Stomach (tissue), 9 donors: Measurements from ENCODE around the gene PLEK2. TPM values are rescaled to one million over a fixed set of nuclear protein-coding genes. Genes with fewer than 3 reads are reported as not detected.

Experiments
- DNase-seq, 2 donors: peaks; one replicate each; pipeline versions ENCODE4 v3.0.0 to v3.0.0-alpha.2; 2013 to 2019
- H3K27ac ChIP-seq, 5 donors: fragments of 200-600 bp in 4 of 5; sonication (generic) in 4 of 5; one replicate each; pipeline ENCODE4 v1.5.1; 2013 to 2019; ENCODE audit warnings: mild to moderate bottlenecking in 1 of 5, moderate library complexity in 1 of 5
- H3K27me3 ChIP-seq, 3 donors: fragments of 200-600 bp; sonication (generic); one replicate each; pipeline ENCODE4 v1.5.1; 2017 to 2019; ENCODE audit warnings: mixed run types in 1 of 3
- H3K36me3 ChIP-seq, 4 donors: fragments of 200-600 bp; sonication (generic); 1 replicate in 3 of 4; 2 replicates in 1 of 4; pipeline ENCODE4 v1.5.1; 2016 to 2019
- H3K4me1 ChIP-seq, 4 donors: fragments of 200-600 bp; sonication (generic); one replicate each; pipeline ENCODE4 v1.5.1; 2016 to 2019
- H3K4me3 ChIP-seq, 4 donors: fragments of 200-600 bp; sonication (generic) in 3 of 4; one replicate each; pipeline ENCODE4 v1.5.1; 2016 to 2019; ENCODE audit warnings: mild to moderate bottlenecking in 1 of 4
- H3K9me3 ChIP-seq, 4 donors: fragments of 200-600 bp; sonication (generic); one replicate each; pipeline ENCODE4 v1.5.1; 2016 to 2019
- CTCF ChIP-seq, 7 experiments: fragments of 450-650 bp in 4 of 7; fragments of 200-600 bp in 3 of 7; sonication (generic) in 3 of 7; IDR thresholded peaks; one replicate each; pipeline ENCODE4 v1.5.1; 2016 to 2019; ENCODE audit warnings: antibody characterized with exemption in 7 of 7, control low read depth in 2 of 7, mild to moderate bottlenecking in 1 of 7
- EP300 ChIP-seq: sonication (generic); formaldehyde crosslinking; IDR thresholded peaks from one replicate; pipeline ENCODE4 v1.6.1; 2017; ENCODE audit warnings: antibody characterized with exemption
- POLR2A ChIP-seq, 4 donors: fragments of 450-650 bp; IDR thresholded peaks; one replicate each; pipeline ENCODE4 v1.6.1; 2016; ENCODE audit warnings: antibody characterized with exemption in 4 of 4, control low read depth in 2 of 4, mild to moderate bottlenecking in 1 of 4, moderate library complexity in 1 of 4
- POLR2AphosphoS5 ChIP-seq, 3 donors: sonication (generic); formaldehyde crosslinking; IDR thresholded peaks; one replicate each; pipeline ENCODE4 v1.6.1; 2016; ENCODE audit warnings: antibody characterized with exemption in 3 of 3
- WGBS, 5 donors: extraction: QIAGEN DNeasy Blood & Tissue Kit in 3 of 5; methylation state at CpG; one replicate each; pipeline versions ENCODE4 v1.1.5 to v1.1.7; 2013 to 2018; 5-methylcytosine and 5-hydroxymethylcytosine counted together
- intact Hi-C: fragments of 100-400 bp; cut with DNase I; formaldehyde crosslinking; loops from one replicate; pipeline ENCODE4 v1.15.1; 2023; ENCODE audit warnings: low total_unique reads
- polyA plus RNA-seq, 3 donors: library from polyadenylated mRNA; stranded (reverse); fragments of 200-250 nt; gene quantifications; one replicate each; pipeline ENCODE4 v1.2.3, GENCODE V29; 2013
- total RNA-seq, 5 donors: library from RNA; depleted of rRNA; stranded (reverse); fragments of >200 nt; gene quantifications; one replicate each; pipeline versions ENCODE4 v1.1.0 to v1.2.3, GENCODE V29; 2014 to 2016
- donor health status: healthy with polysubstance abuse.
- donor health status: Bipolar disorder and iron deficiency.
- donor health status: healthy.

PLEK2 gene
- total and polyA plus RNA-seq, 8 donors: 6.5 to 203 (median 20.0) TPM; not detected in 1

DNA sequence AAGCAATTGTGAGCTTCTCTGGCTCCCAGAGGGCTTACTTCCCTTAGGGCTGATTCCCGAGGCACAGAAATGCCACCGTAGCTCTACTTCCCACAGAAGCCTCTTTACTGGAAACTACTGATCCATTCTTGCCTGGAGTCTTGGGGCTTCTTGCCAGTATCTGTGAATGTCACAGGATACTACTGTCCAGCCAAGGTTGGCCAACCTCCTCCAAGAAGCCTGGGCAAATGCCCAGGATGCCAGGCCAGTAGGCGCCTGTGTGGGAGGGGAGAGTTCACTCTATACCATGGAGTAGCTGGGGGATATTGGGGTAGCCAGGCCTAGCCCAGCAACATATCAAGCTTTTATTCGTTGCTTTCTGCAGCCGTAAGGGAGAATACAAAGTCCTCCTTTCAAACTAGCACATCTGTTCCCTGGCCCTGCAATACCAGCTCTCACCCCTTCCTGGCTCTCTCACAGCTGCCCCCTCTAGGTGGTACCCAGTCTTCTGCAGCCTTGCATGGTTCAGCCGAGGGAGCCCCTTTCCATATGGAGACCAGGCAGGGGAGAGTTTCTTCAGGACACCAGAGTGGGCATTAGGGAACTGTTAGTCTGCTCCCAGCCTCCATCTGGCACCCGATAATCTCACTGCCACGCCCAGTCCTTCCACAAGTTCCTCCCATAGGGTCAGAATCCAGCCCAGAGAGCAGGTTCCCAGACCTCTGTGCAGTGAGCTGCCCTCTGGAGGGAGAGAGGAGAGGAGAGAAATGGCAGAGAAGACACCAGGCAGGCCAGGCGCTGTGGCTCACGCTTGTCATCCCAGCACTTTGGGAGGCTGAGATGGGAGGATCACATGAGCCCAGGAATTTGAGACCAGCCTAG lies 24.3 kb upstream of the PLEK2 start:
- intact Hi-C loops: no loop called here
- 75 to 80% (median 77%) methylated on average over 10 of the region's 10 CpGs for WGBS, 5 donors
- H3K27ac ChIP-seq: no peak overlapping the region
- no peaks in the 10 kb centered on the region for H3K9me3 ChIP-seq
- DNase-seq: no peak
- no peak overlapping the region for H3K4me3 ChIP-seq
- no peak for TF ChIP-seq POLR2AphosphoS5 (IDR thresholded peaks at IDR 0.05)
- TF ChIP-seq CTCF (IDR thresholded peaks at IDR 0.05): no peak
- TF ChIP-seq EP300: no peak
- no peak for TF ChIP-seq POLR2A (IDR thresholded peaks at IDR 0.05)
- H3K4me1 ChIP-seq: peaks cover 0 to 10% (median 3%) of the 10 kb centered on the region in 4 donors
- no peaks in the 10 kb centered on the region for H3K27me3 ChIP-seq
- H3K36me3 ChIP-seq: no peaks in the 10 kb centered on the region

DNA sequence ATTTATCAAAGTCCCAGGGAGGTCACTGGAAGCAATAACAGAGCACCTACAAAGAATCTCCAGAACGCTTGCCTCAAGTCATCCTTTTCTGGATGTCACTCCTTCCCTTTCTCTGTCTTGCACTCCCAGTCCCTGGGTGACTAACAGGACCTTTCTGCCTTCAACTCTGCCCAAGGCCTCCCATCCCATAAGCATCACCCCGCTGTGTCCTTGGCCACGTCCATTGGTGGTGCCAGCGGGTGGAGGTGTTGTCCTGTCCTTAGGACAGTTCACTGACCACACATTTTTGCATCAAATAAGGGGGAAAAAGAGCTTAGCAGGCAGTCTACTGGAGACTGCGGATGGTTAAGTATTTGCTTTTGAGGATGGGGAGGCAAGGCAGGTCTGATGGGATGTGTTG lies 23.6 kb upstream of the PLEK2 start:
- no peaks in the 10 kb centered on the region for H3K9me3 ChIP-seq
- H3K4me3 ChIP-seq: no peak overlapping the region
- H3K36me3 ChIP-seq: no peaks in the 10 kb centered on the region
- no peaks in the 10 kb centered on the region for H3K27me3 ChIP-seq
- WGBS, 5 donors: 84 to 97% (median 93%) methylated on average over 5 of the region's 5 CpGs
- peaks cover 0 to 10% (median 3%) of the 10 kb centered on the region in 4 donors for H3K4me1 ChIP-seq
- H3K27ac ChIP-seq: no peak overlapping the region
- TF ChIP-seq CTCF (IDR thresholded peaks at IDR 0.05) (no peak), EP300 (no peak), POLR2A (IDR thresholded peaks at IDR 0.05) (no peak), POLR2AphosphoS5 (IDR thresholded peaks at IDR 0.05) (no peak)
- no peak for DNase-seq
- intact Hi-C loops: no loop called here

- WGBS, 5 donors: 68 to 77% (median 72%) methylated on average over 7 of the region's 7 CpGs
These were observed 20.1 kb upstream of the PLEK2 start for GRCh38 chr14:67432050-67432564.

GRCh38 chr14:67429510-67430205 lies 17.7 kb upstream of the PLEK2 start:
- Histone ChIP-seq H3K36me3 (no peaks in the 10 kb centered on the region), H3K4me3 (no peak overlapping the region), H3K4me1 (peaks cover 4 to 25% (median 19%) of the 10 kb centered on the region in 4 donors), H3K27me3 (peaks cover 0 to 24% (median 0%) of the 10 kb centered on the region in 3 donors), H3K9me3 (no peaks in the 10 kb centered on the region), H3K27ac (peak overlapping the region in 2 of 5 donors; percentile 41 to 58)
- no peak for DNase-seq
- WGBS, 5 donors: 65 to 71% (median 69%) methylated on average over 9 of the region's 9 CpGs
- TF ChIP-seq EP300 (no peak), POLR2AphosphoS5 (IDR thresholded peaks at IDR 0.05) (no peak), CTCF (IDR thresholded peaks at IDR 0.05) (no peak), POLR2A (IDR thresholded peaks at IDR 0.05) (no peak)
- intact Hi-C loops: loop anchor here (5.0 kb wide), 1 partner anchor 138 kb away; no protein-coding TSS in a partner anchor

More at GRCh38 chr14:67432050-67432564, 20.1 kb upstream of the PLEK2 start:
- Histone ChIP-seq H3K4me1 (peaks cover 4 to 23% (median 15%) of the 10 kb centered on the region in 4 donors), H3K27ac (no peak overlapping the region), H3K9me3 (no peaks in the 10 kb centered on the region), H3K36me3 (no peaks in the 10 kb centered on the region), H3K4me3 (no peak overlapping the region), H3K27me3 (no peaks in the 10 kb centered on the region)
- TF ChIP-seq POLR2A (IDR thresholded peaks at IDR 0.05) (no peak), EP300 (no peak)
- no peak for DNase-seq
- intact Hi-C loops: no loop called here
